B cell (primary cell): ENCODE data around the gene ATL1. TPM values are rescaled to one million over a fixed set of nuclear protein-coding genes. Genes with fewer than 3 reads are reported as not detected.

Experiments
- ATAC-seq: fragments of 200-7000 bp; cut with Tn5 transposase; one replicate; pipeline ENCODE4 v1.10.0; 2021; ENCODE audit warnings: low read depth, mild to moderate bottlenecking, moderate number of reproducible peaks, moderate library complexity
- CTCF ChIA-PET: fragments of 350-600 bp; sonication (Branson Sonifier 250); formaldehyde crosslinking; loops from one replicate; lab custom pipeline; 2021; ENCODE audit warnings: antibody characterized with exemption, inconsistent platforms; lab: Charles Lee
- POLR2A ChIA-PET: fragments of 350-600 bp; sonication (Branson Sonifier 250); formaldehyde crosslinking; loops from one replicate; lab custom pipeline; 2021; ENCODE audit warnings: antibody characterized with exemption; lab: Charles Lee
- DNase-seq: peaks from one replicate; pipeline ENCODE4 v3.0.0; 2013
- H2AFZ ChIP-seq: 2 replicates; pipeline ENCODE4 v1.6.1; 2012; ENCODE audit warnings: mild to moderate bottlenecking, low read depth, low read length; ENCODE audit not compliant: insufficient read depth, poor library complexity, severe bottlenecking
- H3K27ac ChIP-seq, 2 donors: 1 replicate in 1 of 2; 2 replicates in 1 of 2; pipeline ENCODE4 v1.5.1; 2012 to 2013; ENCODE audit warnings: low read length in 2 of 2, mild to moderate bottlenecking in 2 of 2, moderate library complexity in 1 of 2
- H3K27me3 ChIP-seq, 4 experiments: fragments of 200-600 bp in 1 of 4; sonication (generic) in 1 of 4; replicated peaks in 1 of 4; 1 replicate in 2 of 4; 2 replicates in 2 of 4; pipeline versions ENCODE4 v1.6.1 to v1.7.0; 2013 to 2016; ENCODE audit warnings: low read length in 3 of 4, mild to moderate bottlenecking in 2 of 4, mixed read lengths in 1 of 4, moderate library complexity in 1 of 4; ENCODE audit not compliant: insufficient read depth in 4 of 4, control insufficient read depth in 3 of 4; ENCODE audit errors: control extremely low read depth in 1 of 4
- H3K36me3 ChIP-seq, 2 experiments: replicated peaks in 1 of 2; 1 replicate in 1 of 2; 2 replicates in 1 of 2; pipeline versions ENCODE4 v1.6.1 to v1.7.1; 2013; ENCODE audit warnings: low read length in 1 of 2; ENCODE audit not compliant: insufficient read depth in 2 of 2, control insufficient read depth in 1 of 2; ENCODE audit errors: control extremely low read depth in 1 of 2, extremely low read depth in 1 of 2
- H3K4me1 ChIP-seq, 2 donors: fragments of 200-600 bp in 1 of 2; sonication (generic) in 1 of 2; 1 replicate in 1 of 2; 2 replicates in 1 of 2; pipeline versions ENCODE4 v1.5.1 to v1.6.1; 2013 to 2017; ENCODE audit warnings: low read length in 2 of 2; ENCODE audit not compliant: control insufficient read depth in 2 of 2, insufficient read depth in 2 of 2
- H3K4me2 ChIP-seq: replicated peaks from 2 replicates; pipeline ENCODE3; 2012; ENCODE audit warnings: mild to moderate bottlenecking, low read depth, low read length; ENCODE audit not compliant: poor library complexity, severe bottlenecking
- H3K4me3 ChIP-seq, 5 experiments: fragments of 200-600 bp in 1 of 5; sonication (generic) in 1 of 5; 1 replicate in 3 of 5; 2 replicates in 2 of 5; pipeline versions ENCODE4 v1.5.1 to v1.7.0; 2011 to 2016; ENCODE audit warnings: low read length in 4 of 5, mild to moderate bottlenecking in 4 of 5, low read depth in 2 of 5, control low read depth in 1 of 5, moderate library complexity in 1 of 5; ENCODE audit not compliant: insufficient read depth in 1 of 5; ENCODE audit errors: control extremely low read depth in 1 of 5, extremely low read depth in 1 of 5
- H3K79me2 ChIP-seq: fragments of 200-600 bp; sonication (generic); one replicate; pipeline ENCODE4 v1.6.0; 2016; ENCODE audit warnings: low read length; ENCODE audit not compliant: control insufficient read depth, insufficient read depth
- H3K9ac ChIP-seq: fragments of 200-600 bp; sonication (generic); 2 replicates; pipeline ENCODE4 v1.6.1; 2017; ENCODE audit warnings: mild to moderate bottlenecking, low read length, moderate library complexity
- H3K9me3 ChIP-seq, 3 donors: one replicate each; pipeline versions ENCODE4 v1.6.1 to v1.7.1; 2013; ENCODE audit warnings: low read length in 2 of 3; ENCODE audit not compliant: control insufficient read depth in 2 of 3, insufficient read depth in 1 of 3; ENCODE audit errors: control extremely low read depth in 1 of 3
- H4K20me1 ChIP-seq: 2 replicates; pipeline ENCODE4 v1.6.0; 2012; ENCODE audit warnings: mild to moderate bottlenecking, low read length; ENCODE audit not compliant: insufficient read depth, control insufficient read depth, poor library complexity, severe bottlenecking
- H3K27ac Mint-ChIP-seq: one replicate; pipeline ENCODE4 v1.8.0; 2021; ENCODE audit warnings: mixed read lengths
- H3K27me3 Mint-ChIP-seq: one replicate; pipeline ENCODE4 v1.8.0; 2021; ENCODE audit warnings: mixed read lengths
- H3K4me1 Mint-ChIP-seq: one replicate; pipeline ENCODE4 v1.8.0; 2021; ENCODE audit warnings: mixed read lengths
- H3K4me3 Mint-ChIP-seq: one replicate; pipeline ENCODE4 v1.8.0; 2021; ENCODE audit warnings: mixed read lengths
- H3K9me3 Mint-ChIP-seq: one replicate; pipeline ENCODE4 v1.8.0; 2022; ENCODE audit warnings: mixed read lengths; ENCODE audit not compliant: insufficient read depth
- EZH2 ChIP-seq: IDR thresholded peaks from 2 replicates; pipeline ENCODE4 v1.6.1; 2012; ENCODE audit warnings: borderline replicate concordance, low read depth, mild to moderate bottlenecking, moderate library complexity, low read length; ENCODE audit not compliant: insufficient read depth, poor library complexity, severe bottlenecking
- WGBS: methylation state at CpG from one replicate; pipeline ENCODE4 v1.1.5; 2013; ENCODE audit warnings: missing lambda C conversion rate; ENCODE audit not compliant: insufficient coverage; 5-methylcytosine and 5-hydroxymethylcytosine counted together
- intact Hi-C: fragments of 100-400 bp; cut with micrococcal nuclease; formaldehyde crosslinking; loops from one replicate; pipeline ENCODE4 v1.10.0; 2022
- polyA plus RNA-seq: library from polyadenylated mRNA; depleted of rRNA; stranded (reverse); fragments of >200 nt; gene quantifications from 2 replicates; pipeline ENCODE4 v1.2.3, GENCODE V29; 2012
- total RNA-seq, 2 donors: library from RNA; stranded (reverse); fragments of 120-200 nt in 1 of 2; gene quantifications; 1 replicate in 1 of 2; 2 replicates in 1 of 2; pipeline versions ENCODE4 v1.2.3 to v1.2.4, GENCODE V29; 2013 to 2022
- TF ChIP-seq, protein P1 (sequence below): fragments of 200-600 bp; IDR thresholded peaks from one replicate; pipeline ENCODE4 v1.8.0; 2022; ENCODE audit warnings: antibody characterized with exemption, mild to moderate bottlenecking

The ATL1 gene
- total and polyA plus RNA-seq, 2 donors (not counting 1 experiment from before 2014, with no cell fraction given): 2.9 TPM

DNA sequence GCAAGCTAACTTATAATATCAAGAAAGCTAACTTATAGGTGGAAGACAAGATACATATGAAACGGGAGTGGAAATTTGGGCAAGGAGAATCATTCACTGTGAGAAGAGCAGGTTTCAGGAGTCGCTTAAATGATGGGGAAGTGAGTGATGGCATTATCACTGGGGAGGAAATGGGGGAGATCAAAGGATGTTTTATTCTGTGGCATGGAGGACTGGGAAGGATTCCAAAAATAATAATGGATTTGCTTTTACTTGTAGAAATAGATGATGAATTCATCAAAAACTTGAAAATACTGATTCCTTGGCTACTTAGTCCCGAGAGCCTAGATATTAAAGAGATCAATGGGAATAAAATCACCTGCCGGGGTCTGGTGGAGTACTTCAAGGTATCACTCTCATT, 60.4 kb downstream of the ATL1 start:
- H3K4me1 ChIP-seq: no peaks in the 10 kb centered on the region
- CTCF ChIA-PET: interaction anchor here (0.7 to 4.0 kb wide), 12 partner anchors 13 to 240 kb away, joined by 3 to 90 read pairs (median 4); no protein-coding TSS in a partner anchor
- H4K20me1 ChIP-seq: no peaks in the 10 kb centered on the region
- no peaks in the 10 kb centered on the region for H3K36me3 ChIP-seq
- Mint-ChIP-seq H3K9me3 (no peaks in the 10 kb centered on the region), H3K4me3 (no peak overlapping the region), H3K4me1 (peaks cover 5% of the 10 kb centered on the region), H3K27ac (no peak overlapping the region), H3K27me3 (no peaks in the 10 kb centered on the region)
- no peak overlapping the region for H3K4me2 ChIP-seq
- no peak for TF ChIP-seq EZH2
- TF ChIP-seq, protein P1, sequence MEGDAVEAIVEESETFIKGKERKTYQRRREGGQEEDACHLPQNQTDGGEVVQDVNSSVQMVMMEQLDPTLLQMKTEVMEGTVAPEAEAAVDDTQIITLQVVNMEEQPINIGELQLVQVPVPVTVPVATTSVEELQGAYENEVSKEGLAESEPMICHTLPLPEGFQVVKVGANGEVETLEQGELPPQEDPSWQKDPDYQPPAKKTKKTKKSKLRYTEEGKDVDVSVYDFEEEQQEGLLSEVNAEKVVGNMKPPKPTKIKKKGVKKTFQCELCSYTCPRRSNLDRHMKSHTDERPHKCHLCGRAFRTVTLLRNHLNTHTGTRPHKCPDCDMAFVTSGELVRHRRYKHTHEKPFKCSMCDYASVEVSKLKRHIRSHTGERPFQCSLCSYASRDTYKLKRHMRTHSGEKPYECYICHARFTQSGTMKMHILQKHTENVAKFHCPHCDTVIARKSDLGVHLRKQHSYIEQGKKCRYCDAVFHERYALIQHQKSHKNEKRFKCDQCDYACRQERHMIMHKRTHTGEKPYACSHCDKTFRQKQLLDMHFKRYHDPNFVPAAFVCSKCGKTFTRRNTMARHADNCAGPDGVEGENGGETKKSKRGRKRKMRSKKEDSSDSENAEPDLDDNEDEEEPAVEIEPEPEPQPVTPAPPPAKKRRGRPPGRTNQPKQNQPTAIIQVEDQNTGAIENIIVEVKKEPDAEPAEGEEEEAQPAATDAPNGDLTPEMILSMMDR: no peak
- no peaks in the 10 kb centered on the region for H3K27me3 ChIP-seq
- no peaks in the 10 kb centered on the region for H3K9me3 ChIP-seq
- no peaks in the 10 kb centered on the region for H3K79me2 ChIP-seq
- intact Hi-C loops: no loop called here
- 79% methylated on average over 2 of the region's 4 CpGs for WGBS
- POLR2A ChIA-PET: no interaction called here
- DNase-seq: no peak
- no peak overlapping the region for H3K9ac ChIP-seq
- H3K4me3 ChIP-seq: no peak overlapping the region
- no peak overlapping the region for H3K27ac ChIP-seq
- H2AFZ ChIP-seq: no peak overlapping the region
- ATAC-seq: no peak

- ChIA-PET CTCF (no interaction called here), POLR2A (no interaction called here)
- DNase-seq (no peak), ATAC-seq (no peak)
- Mint-ChIP-seq H3K27me3 (no peaks in the 10 kb centered on the region), H3K27ac (no peak overlapping the region), H3K9me3 (no peaks in the 10 kb centered on the region), H3K4me3 (no peak overlapping the region), H3K4me1 (peaks cover 5% of the 10 kb centered on the region)
- Histone ChIP-seq H3K79me2 (no peaks in the 10 kb centered on the region), H3K4me1 (no peaks in the 10 kb centered on the region), H3K9ac (no peak overlapping the region), H3K9me3 (no peaks in the 10 kb centered on the region), H3K36me3 (peaks cover under 1 to 3% of the 10 kb centered on the region in 2 experiments), H3K4me2 (no peak overlapping the region), H2AFZ (no peak overlapping the region), H4K20me1 (no peaks in the 10 kb centered on the region), H3K27me3 (no peaks in the 10 kb centered on the region), H3K4me3 (no peak overlapping the region), H3K27ac (no peak overlapping the region)
- intact Hi-C loops: no loop called here
- TF ChIP-seq, protein P1: no peak
- no peak for TF ChIP-seq EZH2
- no CpG with 5 or more reads among the region's 1 CpG for WGBS
Measured at GRCh38 chr14:50622978-50623377, 63.0 kb downstream of the ATL1 start.
